IPS DF 4.7 (cell line): ENCODE measurements around the gene PSAPL1.

ENCODE experiments used
- DNase-seq: peaks from one replicate; pipeline ENCODE4 v3.0.0-alpha.2; 2013; ENCODE audit warnings: low spot score; ENCODE audit errors: extremely low read depth

PSAPL1 gene

GRCh38 chr4:7383266-7383665, 51.5 kb downstream of the PSAPL1 start:
- no peak for DNase-seq

GRCh38 chr4:7382634-7383014, 52.1 kb downstream of the PSAPL1 start:
- DNase-seq: no peak

- DNase-seq: no peak
Observed at GRCh38 chr4:7381890-7382633, 52.7 kb downstream of the PSAPL1 start.

- no peak for DNase-seq
Observed at GRCh38 chr4:7381221-7381889, 53.4 kb downstream of the PSAPL1 start.
